HepG2 (cell line): Measurements from ENCODE around the gene NCLN. TPM values are rescaled to one million over a fixed set of nuclear protein-coding genes. Genes with fewer than 3 reads are reported as not detected.

Source experiments
- ATAC-seq: fragments of 200-7000 bp; cut with Tn5 transposase; 3 replicates; pipeline ENCODE4 v1.9.1; 2020; ENCODE audit warnings: mild to moderate bottlenecking, moderate library complexity
- BruUV-seq: library from RNA; stranded (reverse); fragments of 400-500 nt; replicated peaks from 2 replicates; lab custom pipeline; 2021; lab: Mats Ljungman, UMichigan
- CTCF ChIA-PET: fragments of 300-600 bp; formaldehyde crosslinking; extraction: SDS; loops from one replicate; lab custom pipeline; 2021; ENCODE audit warnings: low total read pairs, inconsistent platforms, low intra/inter-chr PET ratio; lab: Yijun Ruan, JAX
- POLR2A ChIA-PET: fragments of 350-600 bp; sonication (Branson Sonifier 250); formaldehyde crosslinking; loops from one replicate; lab custom pipeline; 2020; ENCODE audit warnings: antibody characterized with exemption, inconsistent platforms; lab: Yijun Ruan, JAX
- DNase-seq: peaks from one replicate; pipeline ENCODE4 v3.0.0-alpha.2; 2015; ENCODE audit warnings: low spot score
- FAIRE-seq: peaks from 3 replicates; lab custom pipeline; 2011; peaks lifted over from hg19 to GRCh38; lab: Jason Lieb, UNC
- H2AFZ ChIP-seq: one replicate; pipeline ENCODE4 v1.6.1; 2011; ENCODE audit warnings: low read length, inconsistent platforms
- H3K27ac ChIP-seq: fragments of 300-600 bp; 3 replicates; pipeline ENCODE4 v1.8.0; 2011; ENCODE audit warnings: mixed run types, mild to moderate bottlenecking, mixed read lengths, low read length, inconsistent platforms; ENCODE audit not compliant: insufficient read depth; ENCODE audit errors: extremely low read length
- H3K27me3 ChIP-seq, 2 experiments: fragments of 200-600 bp in 1 of 2; 2 replicates in 1 of 2; 3 replicates in 1 of 2; pipeline versions ENCODE4 v1.6.0 to v1.8.0; 2011; ENCODE audit warnings: low read length in 2 of 2, mild to moderate bottlenecking in 2 of 2, moderate library complexity in 2 of 2, inconsistent platforms in 1 of 2; ENCODE audit not compliant: insufficient read depth in 2 of 2, control insufficient read depth in 1 of 2
- H3K36me3 ChIP-seq, 2 experiments: fragments of 200-600 bp in 1 of 2; replicated peaks in 1 of 2; 2 replicates in 1 of 2; 3 replicates in 1 of 2; pipeline versions ENCODE4 v1.5.1 to v1.8.0; 2011; ENCODE audit warnings: low read length in 2 of 2, inconsistent platforms in 1 of 2; ENCODE audit not compliant: insufficient read depth in 2 of 2, control insufficient read depth in 1 of 2
- H3K4me1 ChIP-seq: 2 replicates; pipeline ENCODE4 v1.5.1; 2012; ENCODE audit warnings: low read length, inconsistent platforms; ENCODE audit not compliant: insufficient read depth
- H3K4me2 ChIP-seq: 2 replicates; pipeline ENCODE4 v1.6.0; 2011; ENCODE audit warnings: low read depth, low read length, inconsistent platforms
- H3K4me3 ChIP-seq, 3 experiments: fragments of 200-600 bp in 1 of 3; sonication (generic), shearing (Covaris generic) in 1 of 3; replicated peaks in 1 of 3; 2 replicates each; pipeline ENCODE4 v1.5.1; 2011 to 2016; ENCODE audit warnings: low read length in 3 of 3, inconsistent platforms in 2 of 3, low read depth in 2 of 3, mild to moderate bottlenecking in 2 of 3, control low read depth in 1 of 3, mixed read lengths in 1 of 3; ENCODE audit not compliant: insufficient read depth in 1 of 3
- H3K79me2 ChIP-seq: one replicate; pipeline ENCODE4 v1.6.1; 2011; ENCODE audit warnings: low read length, inconsistent platforms; ENCODE audit not compliant: insufficient read depth
- H3K9ac ChIP-seq: 2 replicates; pipeline ENCODE4 v1.6.0; 2011; ENCODE audit warnings: mild to moderate bottlenecking, low read depth, low read length, inconsistent platforms; ENCODE audit not compliant: insufficient read depth
- H3K9me3 ChIP-seq: 2 replicates; pipeline ENCODE4 v1.5.1; 2012; ENCODE audit warnings: mild to moderate bottlenecking, low read length
- H4K20me1 ChIP-seq: 2 replicates; pipeline ENCODE4 v1.6.0; 2011; ENCODE audit warnings: inconsistent platforms, mild to moderate bottlenecking, low read length, moderate library complexity; ENCODE audit not compliant: insufficient read depth
- ADNP ChIP-seq: sonication (generic); formaldehyde crosslinking; IDR thresholded peaks from 2 replicates; pipeline ENCODE4 v1.4.0; 2020; ENCODE audit warnings: missing genetic modification reagents
- CEBPB ChIP-seq: IDR thresholded peaks from 2 replicates; pipeline ENCODE4 v1.6.1; 2011; ENCODE audit warnings: low read depth, low read length, improper control_type of control experiment, borderline replicate concordance
- CTCF ChIP-seq: sonication (generic); formaldehyde crosslinking; IDR thresholded peaks from 2 replicates; pipeline ENCODE4 v1.5.0; 2020; ENCODE audit warnings: mild to moderate bottlenecking, missing genetic modification reagents, moderate library complexity
- DMTF1 ChIP-seq: sonication (generic); formaldehyde crosslinking; IDR thresholded peaks from 2 replicates; pipeline ENCODE4 v1.4.0; 2020; ENCODE audit warnings: mild to moderate bottlenecking, missing genetic modification reagents
- NFYB ChIP-seq: sonication (generic); formaldehyde crosslinking; IDR thresholded peaks from 2 replicates; pipeline ENCODE4 v1.4.0; 2020; ENCODE audit warnings: missing genetic modification reagents
- NFYC ChIP-seq: IDR thresholded peaks from 2 replicates; pipeline ENCODE4 v1.6.1; 2016; ENCODE audit warnings: missing genetic modification reagents, missing compliant biosample characterization
- PHF8 ChIP-seq: sonication (generic); formaldehyde crosslinking; IDR thresholded peaks from 2 replicates; pipeline ENCODE4 v1.5.0; 2020; ENCODE audit warnings: missing genetic modification reagents
- REL ChIP-seq: sonication (generic); formaldehyde crosslinking; conservative IDR thresholded peaks from 2 replicates; pipeline ENCODE4 v1.8.0; 2022; ENCODE audit warnings: mild to moderate bottlenecking, missing genetic modification reagents, moderate library complexity
- RNF2 ChIP-seq: fragments of 450-650 bp; conservative IDR thresholded peaks from 2 replicates; pipeline ENCODE4 v1.6.1; 2016; ENCODE audit warnings: low read depth
- ZNF234 ChIP-seq: sonication (generic); formaldehyde crosslinking; conservative IDR thresholded peaks from 2 replicates; pipeline ENCODE4 v1.5.1; 2020; ENCODE audit warnings: mild to moderate bottlenecking, missing genetic modification reagents
- ZNF841 ChIP-seq: sonication (generic); formaldehyde crosslinking; IDR thresholded peaks from 2 replicates; pipeline ENCODE4 v1.8.1; 2023; ENCODE audit warnings: missing genetic modification reagents, borderline replicate concordance
- WGBS: methylation state at CpG from one replicate; pipeline ENCODE4 v1.1.6; 2017; ENCODE audit warnings: low lambda C conversion rate; 5-methylcytosine and 5-hydroxymethylcytosine counted together
- in situ Hi-C: cut with HindIII; loops from 2 replicates; pipeline ENCODE4 v1.10.0; 2017; ENCODE audit warnings: low pct_unique_long_range_greater_than_20kb; ENCODE audit not compliant: extremely low pct_ligation_motif_present
- intact Hi-C: fragments of 100-400 bp; cut with micrococcal nuclease; formaldehyde crosslinking; loops from one replicate; pipeline ENCODE4 v1.10.0; 2022; ENCODE audit not compliant: unreplicated experiment
- polyA plus RNA-seq, 8 experiments: library from polyadenylated mRNA; depleted of rRNA in 3 of 8; stranded (reverse) in 7 of 8; unstranded in 1 of 8; fragments of >200 nt; fragmentation: Illumina TruSeq in 4 of 8; extraction: Trizol in 4 of 8; gene quantifications; 2 replicates each; pipeline versions ENCODE4 v1.2.1 to v1.2.3, GENCODE V29; 2011 to 2016; ENCODE audit warnings: low read depth in 4 of 8, missing spikeins in 1 of 8, mixed read lengths in 1 of 8; ENCODE audit not compliant: insufficient read depth in 1 of 8
- total RNA-seq, 5 experiments: library from RNA; depleted of rRNA; stranded (reverse); fragments of >200 nt; fragmentation: Illumina TruSeq; extraction: Trizol; gene quantifications; 2 replicates each; pipeline ENCODE4 v1.2.3, GENCODE V29; 2016; ENCODE audit warnings: low read depth in 1 of 5

The NCLN gene
- total and polyA plus RNA-seq, 2 of the 13 experiments (the other 11 are each of a cell fraction or from before 2014, with no cell fraction given) = 42.6 to 56.0 TPM

DNA sequence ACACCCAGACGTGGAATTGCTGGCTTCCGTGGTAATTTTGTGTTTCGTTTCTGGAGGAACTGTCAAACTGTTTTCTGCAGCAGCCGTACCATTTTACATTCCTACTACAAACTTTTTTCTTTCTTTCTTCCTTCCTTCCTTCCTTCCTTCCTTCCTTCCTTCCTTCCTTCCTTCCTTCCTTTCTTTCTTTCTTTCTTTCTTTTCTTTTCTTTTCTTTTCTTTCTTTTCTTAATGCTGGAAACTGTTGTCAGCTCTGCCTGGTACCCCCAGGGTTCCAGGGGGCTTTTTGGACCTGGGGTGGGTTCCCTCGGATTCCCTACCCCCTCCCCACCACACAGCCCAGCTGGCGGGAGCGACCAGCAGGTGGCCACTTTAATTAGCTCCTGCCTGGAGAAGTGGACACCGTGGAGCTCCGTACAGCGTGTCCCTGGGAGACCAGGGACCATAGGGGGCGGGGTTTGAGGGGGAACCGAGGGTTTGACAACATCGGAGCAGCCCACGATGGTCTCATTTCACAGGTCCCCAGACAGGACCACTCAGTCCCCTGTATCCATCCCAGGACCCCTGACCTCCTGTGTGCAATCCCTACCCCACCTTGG lies 63.1 kb downstream of the NCLN start:
- no peak overlapping the region for H3K9ac ChIP-seq
- CTCF ChIA-PET = no interaction called here
- no peaks in the 10 kb centered on the region for H3K4me1 ChIP-seq
- FAIRE-seq = no peak
- intact Hi-C loops = no loop called here
- H4K20me1 ChIP-seq = no peaks in the 10 kb centered on the region
- no peaks in the 10 kb centered on the region for H3K9me3 ChIP-seq
- H3K4me2 ChIP-seq = no peak overlapping the region
- no peaks in the 10 kb centered on the region for H3K79me2 ChIP-seq
- 12% methylated on average over 10 of the region's 14 CpGs for WGBS
- no peak overlapping the region for H3K4me3 ChIP-seq
- no peak overlapping the region for H2AFZ ChIP-seq
- no peaks in the 10 kb centered on the region; a peak in 1 of 5 replicates for H3K27me3 ChIP-seq
- BruUV-seq = no TSS peak
- TF ChIP-seq ZNF841 = no peak
- 0 out of 2 replicates have a peak, but pooled peaks have one; percentile 4 for TF ChIP-seq CTCF
- no peak for TF ChIP-seq ADNP
- no peak; the same call in 2 of the 3 replicates for ATAC-seq
- no peaks in the 10 kb centered on the region for H3K36me3 ChIP-seq
- no peak for DNase-seq
- in situ Hi-C loops = no loop called here
- POLR2A ChIA-PET = interaction anchor here (0.7 kb wide), 1 partner anchor 253 kb away, joined by 3 read pairs; no protein-coding TSS in a partner anchor
- H3K27ac ChIP-seq = no peak overlapping the region

- H3K9me3 ChIP-seq = no peaks in the 10 kb centered on the region
- peak; percentile 79 for ATAC-seq
- H3K27ac ChIP-seq = no peak overlapping the region
- H3K4me1 ChIP-seq = no peaks in the 10 kb centered on the region
- H2AFZ ChIP-seq = no peak overlapping the region
- no peaks in the 10 kb centered on the region; a peak in 1 of 5 replicates for H3K27me3 ChIP-seq
- H3K79me2 ChIP-seq = no peaks in the 10 kb centered on the region
- FAIRE-seq = no peak
- no TSS peak for BruUV-seq
- in situ Hi-C loops (no loop called here), intact Hi-C loops (no loop called here)
- POLR2A ChIA-PET = no interaction called here
- CTCF ChIA-PET = no interaction called here
- H3K4me2 ChIP-seq = no peak overlapping the region
- H3K4me3 ChIP-seq = no peak overlapping the region
- H3K9ac ChIP-seq = no peak overlapping the region
- H4K20me1 ChIP-seq = no peaks in the 10 kb centered on the region
- H3K36me3 ChIP-seq = no peaks in the 10 kb centered on the region
- DNase-seq = peak; percentile 27
- TF ChIP-seq CEBPB (peak; percentile 51; the same call in 1 of the 2 replicates), REL (CRISPR knock-in tag) (no peak), RNF2 (no peak), DMTF1 (CRISPR knock-in tag) (no peak), NFYB (CRISPR knock-in tag) (peak; percentile 43; the same call in 1 of the 2 replicates), ZNF234 (CRISPR knock-in tag) (no peak), NFYC (CRISPR knock-in tag) (peak; percentile 48; the same call in 1 of the 2 replicates), PHF8 (CRISPR knock-in tag) (no peak)
- 15% methylated on average over 10 of the region's 10 CpGs for WGBS
These were observed 63.7 kb downstream of the NCLN start for GRCh38 chr19:3249408-3249807.
